ENCODE data around the gene SORL1-AS1.
A peak's percentile ranks its signal among the peaks of the same experiment; 100 is the strongest.

Gene SORL1-AS1

GRCh38 chr11:121418625-121419114 lies 34.1 kb downstream of the SORL1-AS1 start:
- Histone ChIP-seq H2AFZ (ENCODE audit: insufficient read depth, low read depth, low read length, poor library complexity, severe bottlenecking) (no peak overlapping the region), H3K4me2 (replicated peaks; ENCODE audit: extremely low read depth, low read length, poor library complexity, severe bottlenecking) (peak overlapping the region; percentile 60), H3K36me3 (replicated peaks in 1 of 2; ENCODE audit: control insufficient read depth in 1 of 2, insufficient read depth in 2 of 2, low read length in 2 of 2) (no peaks in the 10 kb centered on the region), H4K20me1 (ENCODE audit: insufficient read depth, low read length) (no peaks in the 10 kb centered on the region), H3K79me2 (ENCODE audit: insufficient read depth, low read length) (no peaks in the 10 kb centered on the region), H3K9ac (ENCODE audit: insufficient read depth, low read length, poor library complexity, severe bottlenecking) (no peak overlapping the region), H3K27ac (ENCODE audit: low read depth in 1 of 2, low read length in 2 of 2) (peak overlapping the region; percentile 86 to 90), H3K9me3 (replicated peaks in 1 of 2; ENCODE audit: control insufficient read depth in 1 of 2, insufficient read depth in 1 of 2, low read length in 2 of 2) (no peaks in the 10 kb centered on the region), H3K4me1 (ENCODE audit: control insufficient read depth in 1 of 2, insufficient read depth in 2 of 2, low read length in 2 of 2) (peaks cover 77 to 83% of the 10 kb centered on the region in 2 donors), H3K27me3 (ENCODE audit: control insufficient read depth in 2 of 2, insufficient read depth in 2 of 2, low read length in 2 of 2) (no peaks in the 10 kb centered on the region), H3K4me3 (replicated peaks in 1 of 3; ENCODE audit: low read depth in 2 of 3, low read length in 3 of 3) (peak overlapping the region in 1 of 3 experiments; percentile 49)
- TF ChIP-seq CTCF (IDR thresholded peaks at IDR 0.05), result no peak
- peak; percentile 95 to 100 (median 99) for DNase-seq
- peaks cover 0 to 3% (median 0%) of the 10 kb centered on the region in 7 donors for H3K9me3 Mint-ChIP-seq
- H3K36me3 Mint-ChIP-seq, result peaks cover 0 to 3% of the 10 kb centered on the region in 2 donors
- peak overlapping the region; percentile 96 to 99 (median 97) for H3K27ac Mint-ChIP-seq
- H3K27me3 Mint-ChIP-seq (ENCODE audit: low read depth in 3 of 3), result peaks cover 0 to 6% (median 0%) of the 10 kb centered on the region in 3 donors
- 41% methylated on average over 4 of the region's 7 CpGs for WGBS (ENCODE audit: insufficient coverage)
- peak overlapping the region in 1 of 2 donors; percentile 21 for H3K4me3 Mint-ChIP-seq
- intact Hi-C loops (cut with micrococcal nuclease), result loop anchor here (2.0 to 5.0 kb wide), 3 partner anchors 30 to 159 kb away; partner anchors contain the start of genes SORL1 (in 1 of the 2) and SORL1-AS1 (in 1 of the 2)
- peaks cover 91% of the 10 kb centered on the region for H3K4me1 Mint-ChIP-seq

GRCh38 chr11:121417607-121418006 lies 35.2 kb downstream of the SORL1-AS1 start:
- no peak overlapping the region for H2AFZ ChIP-seq (ENCODE audit: insufficient read depth, low read depth, low read length, poor library complexity, severe bottlenecking)
- WGBS (ENCODE audit: insufficient coverage), result no CpG with 5 or more reads among the region's 2 CpGs

More at GRCh38 chr11:121417607-121418006, 35.2 kb downstream of the SORL1-AS1 start:
- Histone ChIP-seq H3K36me3 (replicated peaks in 1 of 2; ENCODE audit: control insufficient read depth in 1 of 2, insufficient read depth in 2 of 2, low read length in 2 of 2) (no peaks in the 10 kb centered on the region), H3K4me3 (replicated peaks in 1 of 3; ENCODE audit: low read depth in 2 of 3, low read length in 3 of 3) (peak overlapping the region in 1 of 3 experiments; percentile 49), H3K4me1 (ENCODE audit: control insufficient read depth in 1 of 2, insufficient read depth in 2 of 2, low read length in 2 of 2) (peaks cover 71 to 77% of the 10 kb centered on the region in 2 donors), H4K20me1 (ENCODE audit: insufficient read depth, low read length) (no peaks in the 10 kb centered on the region), H3K9ac (ENCODE audit: insufficient read depth, low read length, poor library complexity, severe bottlenecking) (peak overlapping the region; percentile 24), H3K9me3 (replicated peaks in 1 of 2; ENCODE audit: control insufficient read depth in 1 of 2, insufficient read depth in 1 of 2, low read length in 2 of 2) (no peaks in the 10 kb centered on the region), H3K4me2 (replicated peaks; ENCODE audit: extremely low read depth, low read length, poor library complexity, severe bottlenecking) (peak overlapping the region; percentile 60), H3K27ac (ENCODE audit: low read depth in 1 of 2, low read length in 2 of 2) (peak overlapping the region; percentile 86 to 90), H3K27me3 (ENCODE audit: control insufficient read depth in 2 of 2, insufficient read depth in 2 of 2, low read length in 2 of 2) (no peaks in the 10 kb centered on the region), H3K79me2 (ENCODE audit: insufficient read depth, low read length) (no peaks in the 10 kb centered on the region)
- H3K4me1 Mint-ChIP-seq, result peaks cover 86% of the 10 kb centered on the region
- intact Hi-C loops (cut with micrococcal nuclease), result loop anchor here (2.0 to 5.0 kb wide), 3 partner anchors 31 to 160 kb away; partner anchors contain the start of genes SORL1 (in 1 of the 2) and SORL1-AS1 (in 1 of the 2)
- H3K4me3 Mint-ChIP-seq, result peak overlapping the region in 1 of 2 donors; percentile 62
- peaks cover 0 to 3% (median 0%) of the 10 kb centered on the region in 7 donors for H3K9me3 Mint-ChIP-seq
- H3K27ac Mint-ChIP-seq, result peak overlapping the region; percentile 96 to 99 (median 97)
- peaks cover 0 to 6% (median 0%) of the 10 kb centered on the region in 3 donors for H3K27me3 Mint-ChIP-seq (ENCODE audit: low read depth in 3 of 3)
- peaks cover 0 to 3% of the 10 kb centered on the region in 2 donors for H3K36me3 Mint-ChIP-seq
- TF ChIP-seq CTCF (IDR thresholded peaks at IDR 0.05), result no peak
- no peak for DNase-seq
